Erythroblast (primary cell): Measurements from ENCODE around the gene TAF6L.

ENCODE experiments used
- GATA1 ChIP-seq: IDR thresholded peaks from 2 replicates; pipeline ENCODE4 v1.6.1; 2011; ENCODE audit warnings: low read depth, mild to moderate bottlenecking, control low read depth, low read length, moderate library complexity
- POLR2A ChIP-seq: IDR thresholded peaks from 2 replicates; pipeline ENCODE4 v1.6.1; 2011; ENCODE audit warnings: mild to moderate bottlenecking, low read length

GRCh38 chr11:62771144-62772021, at the start of gene TAF6L:
- TF ChIP-seq POLR2A (peak; percentile 69), GATA1 (no peak)
